Esophagus muscularis mucosa (tissue), 4 donors: ENCODE data around the gene GLIS2. TPM values are rescaled to one million over a fixed set of nuclear protein-coding genes. Genes with fewer than 3 reads are reported as not detected.

Source experiments
- DNase-seq: peaks from one replicate; pipeline ENCODE4 v3.0.0-alpha.2; 2017; ENCODE audit errors: extremely low spot score
- H3K27ac ChIP-seq, 4 donors: fragments of 200-600 bp; sonication (generic); replicated peaks in 1 of 4; 1 replicate in 3 of 4; 2 replicates in 1 of 4; pipeline ENCODE4 v1.5.1; 2016 to 2019; ENCODE audit warnings: mild to moderate bottlenecking in 1 of 4
- H3K27me3 ChIP-seq, 4 donors: fragments of 200-600 bp; sonication (generic); one replicate each; pipeline versions ENCODE4 v1.5.1 to v1.6.0; 2016 to 2019
- H3K36me3 ChIP-seq, 4 donors: fragments of 200-600 bp; sonication (generic); one replicate each; pipeline ENCODE4 v1.5.1; 2016 to 2019
- H3K4me1 ChIP-seq, 4 donors: fragments of 200-600 bp; sonication (generic); one replicate each; pipeline ENCODE4 v1.5.1; 2016 to 2019
- H3K4me3 ChIP-seq, 4 donors: fragments of 200-600 bp; sonication (generic); 1 replicate in 2 of 4; 2 replicates in 2 of 4; pipeline ENCODE4 v1.5.1; 2016 to 2019; ENCODE audit warnings: mild to moderate bottlenecking in 4 of 4, moderate library complexity in 1 of 4
- H3K9me3 ChIP-seq, 4 donors: fragments of 200-600 bp; sonication (generic); 1 replicate in 3 of 4; 2 replicates in 1 of 4; pipeline ENCODE4 v1.5.1; 2016 to 2019
- CTCF ChIP-seq, 3 experiments: fragments of 200-600 bp in 2 of 3; fragments of 450-650 bp in 1 of 3; sonication (generic) in 2 of 3; IDR thresholded peaks; one replicate each; pipeline ENCODE4 v1.5.1; 2017 to 2019; ENCODE audit warnings: antibody characterized with exemption in 3 of 3, mild to moderate bottlenecking in 2 of 3, moderate library complexity in 1 of 3
- EP300 ChIP-seq: sonication (generic); formaldehyde crosslinking; IDR thresholded peaks from one replicate; pipeline ENCODE4 v1.6.1; 2017; ENCODE audit warnings: antibody characterized with exemption
- POLR2A ChIP-seq: fragments of 450-650 bp; IDR thresholded peaks from one replicate; pipeline ENCODE4 v1.6.1; 2017; ENCODE audit warnings: antibody characterized with exemption, moderate library complexity, mild to moderate bottlenecking, low read depth
- POLR2AphosphoS5 ChIP-seq, 2 donors: sonication (generic); formaldehyde crosslinking; IDR thresholded peaks; one replicate each; pipeline ENCODE4 v1.6.1; 2017; ENCODE audit warnings: antibody characterized with exemption in 2 of 2
- WGBS: methylation state at CpG from one replicate; pipeline ENCODE4 v1.1.5; 2018; 5-methylcytosine and 5-hydroxymethylcytosine counted together
- intact Hi-C: fragments of 100-400 bp; cut with DNase I; formaldehyde crosslinking; loops from one replicate; pipeline ENCODE4 v1.15.1; 2023
- total RNA-seq, 4 donors: library from RNA; depleted of rRNA; stranded (reverse); fragments of >200 nt; gene quantifications; one replicate each; pipeline versions ENCODE4 v1.1.0 to v1.2.1, GENCODE V29; 2016

The GLIS2 gene
- total RNA-seq, 4 donors from 2014 or later, result 10.8 to 32.6 (median 14.9) TPM

- intact Hi-C loops, result no loop called here
- peaks cover 24 to 82% (median 48%) of the 10 kb centered on the region in 4 donors for H3K4me1 ChIP-seq
- no peaks in the 10 kb centered on the region for H3K27me3 ChIP-seq
- H3K9me3 ChIP-seq, result no peaks in the 10 kb centered on the region
- no peak overlapping the region for H3K4me3 ChIP-seq
- peak overlapping the region in 3 of 4 donors; percentile 2 to 55 (median 53) for H3K27ac ChIP-seq
- peaks cover 0 to 25% (median 19%) of the 10 kb centered on the region in 4 donors for H3K36me3 ChIP-seq
- DNase-seq, result no peak
- TF ChIP-seq EP300 (no peak), POLR2AphosphoS5 (IDR thresholded peaks at IDR 0.05) (no peak), POLR2A (no peak), CTCF (IDR thresholded peaks at IDR 0.05) (no peak)
- WGBS, result 75% methylated on average over 25 of the region's 26 CpGs
These were observed 29.3 kb downstream of the GLIS2 start for GRCh38 chr16:4344983-4345835.

GRCh38 chr16:4345836-4346781 lies 30.2 kb downstream of the GLIS2 start:
- intact Hi-C loops, result no loop called here
- Histone ChIP-seq H3K27ac (peak overlapping the region in 2 of 4 donors; percentile 53 to 55), H3K4me1 (peaks cover 27 to 78% (median 47%) of the 10 kb centered on the region in 4 donors), H3K9me3 (no peaks in the 10 kb centered on the region), H3K4me3 (no peak overlapping the region), H3K27me3 (no peaks in the 10 kb centered on the region), H3K36me3 (peaks cover 0 to 16% (median 11%) of the 10 kb centered on the region in 4 donors)
- no peak for DNase-seq
- 71% methylated on average over 10 of the region's 14 CpGs for WGBS
- TF ChIP-seq POLR2A, result no peak
- no peak for TF ChIP-seq CTCF (IDR thresholded peaks at IDR 0.05)
- TF ChIP-seq EP300, result no peak
- TF ChIP-seq POLR2AphosphoS5 (IDR thresholded peaks at IDR 0.05), result no peak

- TF ChIP-seq CTCF (IDR thresholded peaks at IDR 0.05), result no peak
- no peak for TF ChIP-seq EP300
- no peak for TF ChIP-seq POLR2A
- no peak for TF ChIP-seq POLR2AphosphoS5 (IDR thresholded peaks at IDR 0.05)
- peaks cover 0 to 13% (median 8%) of the 10 kb centered on the region in 4 donors for H3K36me3 ChIP-seq
- H3K4me1 ChIP-seq, result peaks cover 35 to 77% (median 50%) of the 10 kb centered on the region in 4 donors
- no peak for DNase-seq
- WGBS, result 71% methylated on average over 8 of the region's 8 CpGs
- no peaks in the 10 kb centered on the region for H3K27me3 ChIP-seq
- H3K27ac ChIP-seq, result peak overlapping the region in 2 of 4 donors; percentile 2 to 27
- intact Hi-C loops, result no loop called here
- no peak overlapping the region for H3K4me3 ChIP-seq
- no peaks in the 10 kb centered on the region for H3K9me3 ChIP-seq
These were observed 31.1 kb downstream of the GLIS2 start for GRCh38 chr16:4347010-4347409.

GRCh38 chr16:4347765-4348509 lies 32.1 kb downstream of the GLIS2 start:
- WGBS, result 87% methylated on average over 14 of the region's 17 CpGs
- intact Hi-C loops, result no loop called here
- DNase-seq, result no peak
- Histone ChIP-seq H3K4me1 (peaks cover 28 to 77% (median 47%) of the 10 kb centered on the region in 4 donors), H3K9me3 (no peaks in the 10 kb centered on the region), H3K36me3 (peaks cover 0 to 8% (median 5%) of the 10 kb centered on the region in 4 donors), H3K4me3 (no peak overlapping the region), H3K27ac (peak overlapping the region in 2 of 4 donors; percentile 2 to 34), H3K27me3 (no peaks in the 10 kb centered on the region)
- TF ChIP-seq POLR2AphosphoS5 (IDR thresholded peaks at IDR 0.05) (no peak), POLR2A (no peak)
